Smooth muscle cell of the brain vasculature (primary cell): ENCODE data around the gene VEGFD.

ENCODE experiments used
- DNase-seq: peaks from one replicate; pipeline ENCODE4 v3.0.0-alpha.2; 2012; ENCODE audit warnings: low read depth, low spot score

VEGFD gene, protein sequence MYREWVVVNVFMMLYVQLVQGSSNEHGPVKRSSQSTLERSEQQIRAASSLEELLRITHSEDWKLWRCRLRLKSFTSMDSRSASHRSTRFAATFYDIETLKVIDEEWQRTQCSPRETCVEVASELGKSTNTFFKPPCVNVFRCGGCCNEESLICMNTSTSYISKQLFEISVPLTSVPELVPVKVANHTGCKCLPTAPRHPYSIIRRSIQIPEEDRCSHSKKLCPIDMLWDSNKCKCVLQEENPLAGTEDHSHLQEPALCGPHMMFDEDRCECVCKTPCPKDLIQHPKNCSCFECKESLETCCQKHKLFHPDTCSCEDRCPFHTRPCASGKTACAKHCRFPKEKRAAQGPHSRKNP

GRCh38 chrX:15384304-15384703 is at the start of gene VEGFD:
TSS of gene VEGFD (minus strand) at chrX:15384413. CDS start at chrX:15383946, 467 bp downstream.
- no peak for DNase-seq

GRCh38 chrX:15430584-15430983 is 46.4 kb upstream of the VEGFD start:
- no peak for DNase-seq

DNA sequence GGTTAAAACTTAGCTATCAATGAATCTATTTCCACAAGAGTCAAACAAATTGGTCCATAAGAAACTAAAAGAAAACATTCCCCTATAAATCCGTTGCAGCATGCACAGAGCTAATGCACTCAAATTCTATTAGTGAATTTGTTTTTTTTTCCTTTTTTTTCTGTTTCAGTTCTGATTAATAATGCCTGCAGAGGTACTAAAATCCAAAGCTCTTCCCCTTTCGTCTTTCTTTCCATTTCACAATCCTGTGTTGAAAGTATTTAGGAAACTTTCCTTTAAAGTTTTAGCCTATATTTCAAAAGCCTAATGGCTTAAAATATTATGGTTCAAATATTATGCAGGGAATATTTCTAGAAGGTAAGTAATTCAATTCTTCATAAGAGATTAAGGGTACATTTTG is 45.9 kb upstream of the VEGFD start:
- no peak for DNase-seq

DNA sequence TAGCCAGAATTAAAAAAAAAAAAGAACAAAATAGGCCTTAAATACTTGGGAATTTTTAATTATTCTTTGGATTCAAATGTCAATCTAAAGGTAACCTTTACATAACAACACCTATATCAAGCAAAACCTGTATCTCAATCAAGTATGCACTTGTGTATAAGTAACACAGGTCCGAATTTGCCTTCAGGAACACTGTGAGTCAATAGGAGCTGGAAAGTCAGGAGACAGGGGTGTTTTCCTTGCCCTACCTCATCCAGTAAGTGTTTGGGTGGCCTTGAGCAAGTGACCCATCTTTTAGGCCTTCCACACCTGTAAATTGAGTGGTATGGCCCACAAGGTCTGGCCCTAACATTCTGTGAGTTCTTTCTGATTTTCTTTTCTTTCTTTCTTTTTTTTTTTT is 40.8 kb upstream of the VEGFD start:
- DNase-seq = no peak

- DNase-seq = no peak
Observed at GRCh38 chrX:15418707-15419181, 34.5 kb upstream of the VEGFD start.

- DNase-seq = no peak
Observed at GRCh38 chrX:15418041-15418706, 34.0 kb upstream of the VEGFD start.

- DNase-seq = no peak
Observed at GRCh38 chrX:15416133-15416993, 32.1 kb upstream of the VEGFD start.

- no peak for DNase-seq
Observed at GRCh38 chrX:15413101-15413500, 28.9 kb upstream of the VEGFD start.

DNA sequence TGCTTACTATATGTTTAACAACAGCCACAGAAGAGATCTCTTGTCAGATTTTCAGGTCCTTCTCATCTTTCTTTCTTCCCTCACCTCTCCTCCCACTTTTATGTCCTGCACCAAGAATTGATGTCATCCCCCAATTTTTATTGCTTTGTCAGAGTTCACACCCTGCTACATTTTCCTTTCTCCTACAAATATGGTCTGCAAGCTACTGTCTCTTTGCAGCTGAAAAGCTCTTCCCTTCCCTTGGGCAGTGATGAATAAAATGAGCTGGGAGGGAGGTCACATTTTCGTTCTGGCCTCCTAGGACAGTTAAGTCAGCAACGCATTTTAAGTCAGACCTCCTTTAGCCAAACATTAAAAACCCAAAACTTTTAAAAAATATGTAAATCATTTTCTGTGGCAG is 26.7 kb upstream of the VEGFD start:
- no peak for DNase-seq

DNA sequence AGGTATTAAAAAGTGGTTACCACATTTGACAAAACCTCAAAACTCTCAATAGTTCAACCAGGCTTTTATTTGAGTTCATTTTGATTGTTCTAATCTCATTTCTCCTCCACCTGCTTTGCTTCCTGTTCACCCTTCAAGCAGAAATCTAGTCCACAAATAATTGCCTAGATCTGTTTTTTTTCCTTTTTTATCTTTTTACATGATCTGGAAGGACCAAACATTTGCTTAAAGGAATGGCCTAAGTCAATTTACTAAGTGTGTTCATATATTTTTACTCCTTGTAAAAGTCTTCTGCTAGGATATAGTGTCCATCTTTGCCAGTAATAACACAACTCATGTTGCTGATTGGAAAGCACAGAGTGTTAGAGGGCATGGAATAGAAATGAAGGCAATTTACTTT is 26.2 kb upstream of the VEGFD start:
- no peak for DNase-seq

DNA sequence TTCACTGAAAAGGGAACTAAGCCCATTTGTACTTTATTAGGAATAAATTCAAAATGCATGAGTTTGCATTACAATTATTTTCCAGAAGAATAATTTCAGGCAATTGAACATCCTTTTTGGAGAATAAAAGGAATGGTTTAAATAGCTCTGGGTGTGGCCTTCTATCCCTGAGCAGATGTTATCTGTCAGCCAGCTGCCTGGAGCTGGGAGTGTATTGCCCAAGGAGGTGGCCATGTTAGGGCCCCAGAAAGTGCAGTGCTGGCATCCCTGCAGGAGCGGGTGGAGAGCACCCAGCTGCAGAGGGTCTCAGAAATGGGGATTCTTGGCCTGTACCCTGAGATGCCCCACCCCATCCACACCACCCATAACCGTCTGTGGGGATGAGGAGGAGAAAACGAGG is 21.6 kb upstream of the VEGFD start:
- no peak for DNase-seq

GRCh38 chrX:15404401-15405096 is 20.3 kb upstream of the VEGFD start:
- no peak for DNase-seq

- DNase-seq = no peak
Observed at GRCh38 chrX:15401378-15401777, 17.2 kb upstream of the VEGFD start.

DNA sequence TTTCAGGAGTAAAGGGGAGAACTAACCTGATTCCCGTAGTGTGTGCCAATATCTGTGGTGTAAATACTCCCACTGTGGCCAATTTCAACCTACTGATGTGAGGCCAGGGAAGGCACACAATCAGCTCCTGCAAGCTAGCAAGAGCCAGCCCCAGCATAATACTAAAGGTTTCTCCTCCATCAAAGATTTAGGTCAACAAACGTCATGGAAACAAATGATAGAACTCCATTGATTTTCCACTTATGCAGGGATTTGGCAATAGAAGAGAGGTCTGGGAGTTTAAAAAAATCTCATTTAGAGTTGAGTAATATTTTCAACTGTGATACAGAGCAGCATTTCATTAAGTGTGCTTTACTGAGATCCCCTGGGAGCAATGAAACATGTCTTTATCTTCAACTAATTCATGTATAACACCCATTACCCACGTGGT is 15.8 kb upstream of the VEGFD start:
- DNase-seq = no peak

- DNase-seq = no peak
Observed at GRCh38 chrX:15398874-15399273, 14.7 kb upstream of the VEGFD start.

- DNase-seq = no peak
Observed at GRCh38 chrX:15395789-15396188, 11.6 kb upstream of the VEGFD start.

GRCh38 chrX:15391850-15392249 is 7.6 kb upstream of the VEGFD start:
- DNase-seq = no peak

- DNase-seq = no peak
Observed at GRCh38 chrX:15382813-15383212, 1.4 kb downstream of the VEGFD start.

- DNase-seq = no peak
Observed at GRCh38 chrX:15376956-15377355, 7.3 kb downstream of the VEGFD start.

GRCh38 chrX:15373976-15374375 is 10.2 kb downstream of the VEGFD start:
- DNase-seq = no peak

- DNase-seq = no peak
Observed at GRCh38 chrX:15366506-15367352, 17.5 kb downstream of the VEGFD start.
